BLaER1 treated with 17β-estradiol and CSF1 and Interleukin-3, amounts not matched to agents 10 nM and 100 nM (cell line): Measurements from ENCODE around the gene GPN3.
"Not testable (repeated sequence)": the region's sequence is repeated elsewhere in the genome, so short reads cannot be mapped to it uniquely, and the experiment has no call there.

Source experiments
- H3K27ac ChIP-seq, 11 experiments: shearing (Covaris generic); formaldehyde crosslinking; 2 replicates each; pipeline ENCODE4 v1.8.1; 2022
- H3K27me3 ChIP-seq, 11 experiments: shearing (Covaris generic); formaldehyde crosslinking; 2 replicates each; pipeline ENCODE4 v1.8.1; 2022
- H3K36me3 ChIP-seq, 11 experiments: shearing (Covaris generic); formaldehyde crosslinking; 2 replicates each; pipeline ENCODE4 v1.8.1; 2022
- H3K4me1 ChIP-seq, 10 experiments: shearing (Covaris generic); formaldehyde crosslinking; 2 replicates each; pipeline ENCODE4 v1.8.1; 2022
- H3K4me2 ChIP-seq, 11 experiments: shearing (Covaris generic); formaldehyde crosslinking; 2 replicates each; pipeline ENCODE4 v1.8.1; 2022
- H3K4me3 ChIP-seq, 10 experiments: shearing (Covaris generic); formaldehyde crosslinking; 2 replicates each; pipeline ENCODE4 v1.8.1; 2022
- H3K9ac ChIP-seq, 11 experiments: shearing (Covaris generic); formaldehyde crosslinking; 2 replicates each; pipeline ENCODE4 v1.8.1; 2022
- H3K9me3 ChIP-seq, 11 experiments: shearing (Covaris generic); formaldehyde crosslinking; replicated peaks in 1 of 11; 2 replicates each; pipeline ENCODE4 v1.8.1; 2022
- H4K20me1 ChIP-seq, 11 experiments: shearing (Covaris generic); formaldehyde crosslinking; 2 replicates each; pipeline ENCODE4 v1.8.1; 2022
- Cebpa-rat ChIP-seq, 11 experiments: shearing (Covaris generic); IDR thresholded peaks; 2 replicates each; pipeline ENCODE4 v1.8.1; 2022

Gene GPN3

GRCh38 chr12:110426406-110426805 is 41.7 kb downstream of the GPN3 start:
- Histone ChIP-seq H3K27me3 (no peaks in the 10 kb centered on the region), H3K9me3 (no peaks in the 10 kb centered on the region), H3K36me3 (no peaks in the 10 kb centered on the region), H3K9ac (no peak overlapping the region), H3K4me3 (no peak overlapping the region), H4K20me1 (no peaks in the 10 kb centered on the region), H3K4me2 (no peak overlapping the region), H3K27ac (no peak overlapping the region), H3K4me1 (peaks cover 0 to 4% (median 3%) of the 10 kb centered on the region in 10 experiments; a peak in 4 of 20 replicates)
- no peak for TF ChIP-seq Cebpa-rat (IDR thresholded peaks at IDR 0.05)

GRCh38 chr12:110424237-110424636 is 43.8 kb downstream of the GPN3 start:
- H3K9me3 ChIP-seq = no peaks in the 10 kb centered on the region
- no peak overlapping the region; a peak in 1 of 22 replicates for H3K9ac ChIP-seq
- H4K20me1 ChIP-seq = no peaks in the 10 kb centered on the region
- no peaks in the 10 kb centered on the region for H3K27me3 ChIP-seq
- TF ChIP-seq Cebpa-rat (IDR thresholded peaks at IDR 0.05) = no peak
- peaks cover 0 to 5% (median 3%) of the 10 kb centered on the region in 10 experiments; a peak in 7 of 20 replicates for H3K4me1 ChIP-seq
- H3K4me3 ChIP-seq = no peak overlapping the region
- H3K4me2 ChIP-seq = no peak overlapping the region
- H3K36me3 ChIP-seq = no peaks in the 10 kb centered on the region
- H3K27ac ChIP-seq = no peak overlapping the region

GRCh38 chr12:110421701-110422100 is 46.4 kb downstream of the GPN3 start:
- Histone ChIP-seq H3K9me3 (no peaks in the 10 kb centered on the region), H3K9ac (no peak overlapping the region), H4K20me1 (no peaks in the 10 kb centered on the region), H3K4me1 (peaks cover 11 to 31% (median 18%) of the 10 kb centered on the region in 10 experiments), H3K4me3 (no peak overlapping the region), H3K36me3 (no peaks in the 10 kb centered on the region), H3K27me3 (no peaks in the 10 kb centered on the region), H3K4me2 (no peak overlapping the region), H3K27ac (no peak overlapping the region)
- TF ChIP-seq Cebpa-rat (IDR thresholded peaks at IDR 0.05) = no peak

- H4K20me1 ChIP-seq = no peaks in the 10 kb centered on the region
- H3K9me3 ChIP-seq = no peaks in the 10 kb centered on the region
- no peak overlapping the region for H3K4me2 ChIP-seq
- H3K27me3 ChIP-seq = no peaks in the 10 kb centered on the region
- H3K36me3 ChIP-seq = no peaks in the 10 kb centered on the region
- H3K4me3 ChIP-seq = no peak overlapping the region
- no peak overlapping the region for H3K27ac ChIP-seq
- H3K4me1 ChIP-seq = peaks cover 12 to 33% (median 20%) of the 10 kb centered on the region in 10 experiments
- TF ChIP-seq Cebpa-rat (IDR thresholded peaks at IDR 0.05) = no peak
- no peak overlapping the region for H3K9ac ChIP-seq
These were observed 46.8 kb downstream of the GPN3 start for GRCh38 chr12:110421159-110421661.

GRCh38 chr12:110420644-110421043 is 47.4 kb downstream of the GPN3 start:
- H3K27ac ChIP-seq, H3K4me3 ChIP-seq, H3K4me2 ChIP-seq: not testable (repeated sequence)

GRCh38 chr12:110417113-110417512 is 50.9 kb downstream of the GPN3 start:
- Histone ChIP-seq H3K4me2 (peak overlapping the region; percentile 29 to 72 (median 49)), H3K27ac (peak overlapping the region in 9 of 11 experiments; percentile 27 to 77 (median 63); a peak in 16 of 22 replicates)

More at GRCh38 chr12:110420644-110421043, 47.4 kb downstream of the GPN3 start:
- not testable (repeated sequence) for H4K20me1 ChIP-seq, H3K27me3 ChIP-seq, H3K36me3 ChIP-seq, H3K9ac ChIP-seq, H3K9me3 ChIP-seq
- peaks cover 12 to 33% (median 20%) of the 10 kb centered on the region in 10 experiments for H3K4me1 ChIP-seq

GRCh38 chr12:110410086-110410485 is 58.0 kb downstream of the GPN3 start:
- not testable (repeated sequence) for H3K9me3 ChIP-seq, H3K27me3 ChIP-seq, H3K9ac ChIP-seq, H3K4me1 ChIP-seq, H3K4me2 ChIP-seq, H3K4me3 ChIP-seq, H4K20me1 ChIP-seq, H3K36me3 ChIP-seq, H3K27ac ChIP-seq

More at GRCh38 chr12:110417113-110417512, 50.9 kb downstream of the GPN3 start:
- Histone ChIP-seq H3K4me1 (peaks cover 12 to 33% (median 20%) of the 10 kb centered on the region in 10 experiments), H3K9ac (peak overlapping the region in 8 of 11 experiments; percentile 4 to 61 (median 40); a peak in 10 of 22 replicates)
- not testable (repeated sequence) for H3K4me3 ChIP-seq, H3K27me3 ChIP-seq, H4K20me1 ChIP-seq, H3K36me3 ChIP-seq, H3K9me3 ChIP-seq

GRCh38 chr12:110405126-110405662 is 62.9 kb downstream of the GPN3 start:
- peak overlapping the region in 4 of 11 experiments; percentile 0 to 81 (median 28); a peak in 3 of 22 replicates for H3K4me2 ChIP-seq

GRCh38 chr12:110403976-110404682 is 63.9 kb downstream of the GPN3 start:
- Histone ChIP-seq H3K27me3 (no peaks in the 10 kb centered on the region), H3K4me2 (peak overlapping the region; percentile 79 to 98 (median 88)), H3K4me3 (peak overlapping the region; percentile 83 to 99 (median 94)), H3K36me3 (peaks cover 5 to 33% (median 28%) of the 10 kb centered on the region in 11 experiments; a peak in 20 of 22 replicates), H4K20me1 (peaks cover 0 to 27% (median 6%) of the 10 kb centered on the region in 11 experiments; a peak in 9 of 22 replicates), H3K9me3 (no peaks in the 10 kb centered on the region), H3K27ac (peak overlapping the region; percentile 96 to 100 (median 98)), H3K9ac (peak overlapping the region; percentile 90 to 98 (median 93)), H3K4me1 (peaks cover 19 to 38% (median 29%) of the 10 kb centered on the region in 10 experiments)
- TF ChIP-seq Cebpa-rat (IDR thresholded peaks at IDR 0.05) = no peak

More at GRCh38 chr12:110405126-110405662, 62.9 kb downstream of the GPN3 start:
- peaks cover 19 to 38% (median 26%) of the 10 kb centered on the region in 10 experiments for H3K4me1 ChIP-seq
- peaks cover 0 to 17% (median 0%) of the 10 kb centered on the region in 11 experiments; a peak in 8 of 22 replicates for H4K20me1 ChIP-seq
- not testable (repeated sequence) for H3K9ac ChIP-seq, H3K9me3 ChIP-seq, H3K4me3 ChIP-seq, H3K27me3 ChIP-seq
- H3K27ac ChIP-seq = peak overlapping the region in 3 of 11 experiments; percentile 22 to 100 (median 99); a peak in 4 of 22 replicates
- H3K36me3 ChIP-seq = peaks cover 5 to 22% (median 18%) of the 10 kb centered on the region in 11 experiments; a peak in 20 of 22 replicates
